ENCODE measurements around the gene MZF1.
"Not testable (repeated sequence)": the region's sequence is repeated elsewhere in the genome, so short reads cannot be mapped to it uniquely, and the experiment has no call there.

The MZF1 gene

GRCh38 chr19:58539169-58539559 is 34.0 kb downstream of the MZF1 start:
- not testable (repeated sequence) for DNase-seq (ENCODE audit: low read depth in 2 of 2)

- DNase-seq (ENCODE audit: low read depth in 2 of 2), result no peak
Observed at GRCh38 chr19:58538257-58539168, 34.6 kb downstream of the MZF1 start.

GRCh38 chr19:58536852-58537798 is 36.0 kb downstream of the MZF1 start:
- no peak for DNase-seq (ENCODE audit: low read depth in 2 of 2)

- DNase-seq (ENCODE audit: low read depth in 2 of 2), result no peak
Observed at GRCh38 chr19:58535857-58536256, 37.3 kb downstream of the MZF1 start.

- no peak for DNase-seq (ENCODE audit: low read depth in 2 of 2)
Observed at GRCh38 chr19:58531034-58531840, 41.9 kb downstream of the MZF1 start.

- DNase-seq (ENCODE audit: low read depth in 2 of 2), result no peak
Observed at GRCh38 chr19:58529405-58529804, 43.7 kb downstream of the MZF1 start.

GRCh38 chr19:58522709-58523108 is 50.4 kb downstream of the MZF1 start:
- DNase-seq (ENCODE audit: low read depth in 2 of 2), result no peak

- DNase-seq (ENCODE audit: low read depth in 2 of 2), result no peak
Observed at GRCh38 chr19:58521651-58522050, 51.5 kb downstream of the MZF1 start.

GRCh38 chr19:58520257-58520599 is 52.9 kb downstream of the MZF1 start:
- no peak for DNase-seq (ENCODE audit: low read depth in 2 of 2)

GRCh38 chr19:58519355-58520256 is 53.5 kb downstream of the MZF1 start, which contains the start of gene ZBTB45:
ZBTB45 (minus strand) TSS chr19:58519810; CDS start chr19:58517673, 2,137 bp downstream.
- peak; percentile 89 to 90 for DNase-seq (ENCODE audit: low read depth in 2 of 2)

GRCh38 chr19:58519087-58519354 is 54.1 kb downstream of the MZF1 start:
- peak in 1 of 2 donors; percentile 36 for DNase-seq (ENCODE audit: low read depth in 2 of 2)

GRCh38 chr19:58518256-58519086 is 54.7 kb downstream of the MZF1 start:
- DNase-seq (ENCODE audit: low read depth in 2 of 2), result no peak

- no peak for DNase-seq (ENCODE audit: low read depth in 2 of 2)
Observed at GRCh38 chr19:58516964-58517833, 55.9 kb downstream of the MZF1 start.

- no peak for DNase-seq (ENCODE audit: low read depth in 2 of 2)
Observed at GRCh38 chr19:58516246-58516836, 56.8 kb downstream of the MZF1 start.

GRCh38 chr19:58515259-58515658 is 57.9 kb downstream of the MZF1 start:
- no peak for DNase-seq (ENCODE audit: low read depth in 2 of 2)

GRCh38 chr19:58514564-58515022 is 58.5 kb downstream of the MZF1 start:
- DNase-seq (ENCODE audit: low read depth in 2 of 2), result no peak

GRCh38 chr19:58513694-58514563 is 59.2 kb downstream of the MZF1 start:
- peak; percentile 96 to 97 for DNase-seq (ENCODE audit: low read depth in 2 of 2)
